ENCODE measurements around the gene PAPSS1. TPM values are rescaled to one million over a fixed set of nuclear protein-coding genes. Genes with fewer than 3 reads are reported as not detected.
A peak's percentile ranks its signal among the peaks of the same experiment; 100 is the strongest.

The PAPSS1 gene
- total and polyA plus RNA-seq, 11 donors: 5.9 to 32.7 (median 9.3) TPM

DNA sequence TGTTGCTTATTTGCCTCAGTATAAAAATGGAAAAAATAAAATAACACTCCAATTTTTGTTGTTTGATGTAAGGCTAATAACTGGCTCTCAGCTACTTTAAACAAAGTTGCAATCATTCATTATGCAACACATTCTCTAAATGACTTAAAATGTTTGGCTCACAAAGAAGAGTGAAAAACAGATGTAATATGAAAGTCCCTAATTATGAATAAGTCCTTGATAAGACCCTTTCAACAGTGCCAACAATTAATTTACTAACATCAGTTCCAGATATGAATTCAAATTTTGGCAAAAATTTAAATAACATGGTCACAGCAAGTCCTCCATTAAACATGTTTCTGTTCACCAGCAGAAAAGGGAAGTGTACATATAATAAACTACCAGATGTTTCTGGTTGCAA is 69.8 kb downstream of the PAPSS1 start:
- TF ChIP-seq, protein P1, sequence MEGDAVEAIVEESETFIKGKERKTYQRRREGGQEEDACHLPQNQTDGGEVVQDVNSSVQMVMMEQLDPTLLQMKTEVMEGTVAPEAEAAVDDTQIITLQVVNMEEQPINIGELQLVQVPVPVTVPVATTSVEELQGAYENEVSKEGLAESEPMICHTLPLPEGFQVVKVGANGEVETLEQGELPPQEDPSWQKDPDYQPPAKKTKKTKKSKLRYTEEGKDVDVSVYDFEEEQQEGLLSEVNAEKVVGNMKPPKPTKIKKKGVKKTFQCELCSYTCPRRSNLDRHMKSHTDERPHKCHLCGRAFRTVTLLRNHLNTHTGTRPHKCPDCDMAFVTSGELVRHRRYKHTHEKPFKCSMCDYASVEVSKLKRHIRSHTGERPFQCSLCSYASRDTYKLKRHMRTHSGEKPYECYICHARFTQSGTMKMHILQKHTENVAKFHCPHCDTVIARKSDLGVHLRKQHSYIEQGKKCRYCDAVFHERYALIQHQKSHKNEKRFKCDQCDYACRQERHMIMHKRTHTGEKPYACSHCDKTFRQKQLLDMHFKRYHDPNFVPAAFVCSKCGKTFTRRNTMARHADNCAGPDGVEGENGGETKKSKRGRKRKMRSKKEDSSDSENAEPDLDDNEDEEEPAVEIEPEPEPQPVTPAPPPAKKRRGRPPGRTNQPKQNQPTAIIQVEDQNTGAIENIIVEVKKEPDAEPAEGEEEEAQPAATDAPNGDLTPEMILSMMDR (IDR thresholded peaks at IDR 0.05): no peak
- no peak for TF ChIP-seq POLR2A (IDR thresholded peaks at IDR 0.05)
- H3K9me3 ChIP-seq: peaks cover 0 to 3% (median 0%) of the 10 kb centered on the region in 12 donors
- intact Hi-C loops (cut with DNase I): no loop called here
- ATAC-seq: no peak
- peak overlapping the region in 2 of 12 donors; percentile 0 to 21 for H3K27ac ChIP-seq
- no peak overlapping the region for H3K4me3 ChIP-seq
- DNase-seq: no peak
- peaks cover 0 to 50% (median 33%) of the 10 kb centered on the region in 9 donors for H3K36me3 ChIP-seq
- H3K27me3 ChIP-seq: no peaks in the 10 kb centered on the region
- H3K4me1 ChIP-seq: peaks cover 0 to 5% (median 0%) of the 10 kb centered on the region in 12 donors

DNA sequence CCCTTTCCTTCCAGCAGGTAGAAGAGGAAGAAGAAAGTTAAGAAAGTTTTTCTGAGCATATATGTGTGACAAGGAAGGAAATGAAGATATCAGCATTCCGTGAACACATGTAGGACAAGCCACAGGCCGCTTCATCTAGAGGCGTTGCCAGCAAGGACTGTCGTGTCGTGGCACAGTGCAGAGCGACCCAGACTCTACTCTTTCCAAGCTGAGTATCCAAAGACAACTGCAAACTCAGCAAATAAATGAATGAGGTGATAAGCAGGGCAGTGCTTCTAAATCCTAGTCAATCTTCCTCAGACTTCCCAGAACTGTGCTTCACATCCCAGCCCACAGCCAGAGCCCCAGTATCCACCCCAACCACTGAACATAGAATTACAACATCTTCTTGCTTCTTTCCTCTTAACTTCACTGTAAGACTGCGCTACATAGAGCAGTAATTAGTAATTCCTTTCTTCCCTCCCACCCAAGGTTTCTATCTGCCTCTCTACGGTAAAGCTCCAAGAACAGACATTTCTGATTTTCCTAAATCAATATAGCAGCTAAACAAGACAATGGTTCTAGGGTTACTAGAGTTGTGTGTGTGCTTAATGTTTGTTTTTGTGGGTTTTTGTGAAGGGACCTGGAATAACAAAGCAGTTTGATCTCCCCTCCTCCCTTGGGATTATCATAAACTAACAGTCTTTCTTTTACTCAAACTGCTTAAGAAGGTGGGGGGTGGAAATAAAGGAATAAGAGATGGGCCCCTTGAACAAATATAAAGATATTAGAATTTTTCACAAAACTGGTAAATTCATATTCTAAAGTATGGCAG is 71.6 kb downstream of the PAPSS1 start:
- TF ChIP-seq, protein P1 (IDR thresholded peaks at IDR 0.05): no peak
- TF ChIP-seq POLR2A (IDR thresholded peaks at IDR 0.05): no peak
- intact Hi-C loops (cut with DNase I): loop anchor here in 2 of 10 donors (5.0 kb wide), 2 partner anchors 296 to 316 kb away; no protein-coding TSS in a partner anchor
- 87 to 97% (median 95%) methylated on average over 8 of the region's 8 CpGs for WGBS, 4 donors
- ATAC-seq (no peak), DNase-seq (no peak)
- Histone ChIP-seq H3K36me3 (peaks cover 0 to 52% (median 34%) of the 10 kb centered on the region in 9 donors), H3K27ac (no peak overlapping the region), H3K9me3 (peaks cover 0 to 3% (median 0%) of the 10 kb centered on the region in 12 donors), H3K4me3 (no peak overlapping the region), H3K27me3 (no peaks in the 10 kb centered on the region), H3K4me1 (peaks cover 0 to 5% (median 0%) of the 10 kb centered on the region in 12 donors)

DNA sequence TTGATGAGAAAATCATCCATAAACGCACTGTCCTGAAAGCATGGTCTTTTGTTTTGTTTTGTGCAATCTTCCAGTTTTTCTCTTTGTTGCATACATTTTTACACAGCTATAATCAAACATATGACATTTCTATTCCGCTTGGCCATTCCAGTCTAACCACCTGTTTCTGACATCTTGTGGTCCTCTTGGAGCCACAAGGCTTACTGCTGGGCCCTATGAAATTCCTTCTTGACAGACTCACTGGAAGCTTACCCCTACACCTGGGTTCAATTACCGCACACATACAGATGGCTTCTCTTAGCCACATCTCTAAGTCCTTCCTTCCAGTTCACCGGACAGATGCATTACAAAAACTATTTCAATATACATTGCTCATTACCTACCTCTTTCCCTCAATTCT is 72.4 kb downstream of the PAPSS1 start:
- DNase-seq (no peak), ATAC-seq (no peak)
- no peak overlapping the region for H3K4me3 ChIP-seq
- 96 to 98% (median 98%) methylated on average over 4 of the region's 4 CpGs for WGBS, 4 donors
- TF ChIP-seq, protein P1 (IDR thresholded peaks at IDR 0.05): no peak
- no peak for TF ChIP-seq POLR2A (IDR thresholded peaks at IDR 0.05)
- no peaks in the 10 kb centered on the region for H3K27me3 ChIP-seq
- H3K36me3 ChIP-seq: peaks cover 0 to 52% (median 26%) of the 10 kb centered on the region in 9 donors
- intact Hi-C loops (cut with DNase I): loop anchor here in 2 of 10 donors (5.0 kb wide), 2 partner anchors 295 to 315 kb away; no protein-coding TSS in a partner anchor
- H3K9me3 ChIP-seq: peaks cover 0 to 3% (median 0%) of the 10 kb centered on the region in 12 donors
- H3K4me1 ChIP-seq: peaks cover 0 to 5% (median 0%) of the 10 kb centered on the region in 12 donors
- H3K27ac ChIP-seq: no peak overlapping the region

DNA sequence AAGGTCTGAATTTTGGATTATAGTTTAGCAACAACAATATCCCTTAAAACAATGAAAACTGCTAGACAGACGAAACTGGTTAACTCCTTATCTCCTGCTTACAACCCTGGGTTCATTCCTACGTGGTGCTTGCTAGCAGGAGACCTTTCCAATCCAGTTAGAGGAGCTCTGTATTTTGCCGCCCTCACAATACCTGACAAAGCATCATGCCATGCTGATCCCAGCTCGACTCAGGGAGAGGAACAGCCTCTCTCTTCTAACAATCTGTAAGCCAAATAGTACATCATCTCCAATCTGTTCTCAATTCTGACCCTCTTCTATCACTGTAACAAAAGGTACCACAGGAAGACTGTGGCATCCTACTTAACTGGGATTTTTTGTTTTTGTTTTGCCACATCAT is 74.4 kb downstream of the PAPSS1 start:
- H3K4me1 ChIP-seq: peaks cover 0 to 9% (median 1%) of the 10 kb centered on the region in 12 donors
- peaks cover 0 to 37% (median 17%) of the 10 kb centered on the region in 9 donors for H3K36me3 ChIP-seq
- no peak overlapping the region for H3K27ac ChIP-seq
- no peak for DNase-seq
- no peaks in the 10 kb centered on the region for H3K9me3 ChIP-seq
- no peaks in the 10 kb centered on the region for H3K27me3 ChIP-seq
- intact Hi-C loops (cut with DNase I): loop anchor here in 2 of 10 donors (5.0 kb wide), 2 partner anchors 293 to 313 kb away; no protein-coding TSS in a partner anchor
- ATAC-seq: no peak
- no peak for TF ChIP-seq POLR2A (IDR thresholded peaks at IDR 0.05)
- TF ChIP-seq, protein P1 (IDR thresholded peaks at IDR 0.05): no peak
- 85 to 94% (median 88%) methylated on average over 4 of the region's 4 CpGs for WGBS, 4 donors
- no peak overlapping the region for H3K4me3 ChIP-seq
